ENCODE data around the gene DIP2C.

GRCh38 chr10:593901-594457, 95.5 kb downstream of the DIP2C start:
- no peak for TF ChIP-seq EZH2 (IDR thresholded peaks at IDR 0.05; ENCODE audit: borderline replicate concordance, low read length)
- TF ChIP-seq CTCF (conservative IDR thresholded peaks at IDR 0.05 in 1 of 2, IDR thresholded peaks at IDR 0.05 in 1 of 2; ENCODE audit: extremely low read depth in 1 of 2, insufficient read depth in 1 of 2, low read depth in 1 of 2, low read length in 2 of 2), result no peak

Data from mammary epithelial cell (primary cell).